Activated CD8-positive, alpha-beta T cell treated with anti-CD3 and anti-CD28 coated beads, Interleukin-2, amount 10 ng/mL, durations not matched to agents 7 days and 5 days (primary cell): Measurements from ENCODE around the gene PNISR. TPM values are rescaled to one million over a fixed set of nuclear protein-coding genes. Genes with fewer than 3 reads are reported as not detected.

Experiments used
- ATAC-seq: fragments of 150-1000 bp; cut with Tn5 transposase; one replicate; pipeline ENCODE4 v1.10.0; 2021; ENCODE audit warnings: moderate library complexity
- CTCF ChIA-PET: fragments of 350-600 bp; sonication (Branson Sonifier 250); formaldehyde crosslinking; loops from one replicate; lab custom pipeline; 2021; ENCODE audit warnings: antibody characterized with exemption; lab: Charles Lee
- POLR2A ChIA-PET: fragments of 350-600 bp; sonication (Branson Sonifier 250); formaldehyde crosslinking; loops from one replicate; lab custom pipeline; 2021; ENCODE audit warnings: antibody characterized with exemption; lab: Charles Lee
- DNase-seq: peaks from one replicate; pipeline ENCODE4 v3.0.0-alpha.2; 2020
- H3K27ac Mint-ChIP-seq: one replicate; pipeline ENCODE4 v1.8.0; 2021; ENCODE audit warnings: mild to moderate bottlenecking, mixed read lengths
- H3K27me3 Mint-ChIP-seq: one replicate; pipeline ENCODE4 v1.8.0; 2021; ENCODE audit warnings: low read depth, mixed read lengths
- H3K36me3 Mint-ChIP-seq: one replicate; pipeline ENCODE4 v1.8.0; 2021; ENCODE audit warnings: low read depth, mixed read lengths
- H3K4me1 Mint-ChIP-seq: one replicate; pipeline ENCODE4 v1.8.0; 2021; ENCODE audit warnings: low read depth, mixed read lengths
- H3K4me3 Mint-ChIP-seq: one replicate; pipeline ENCODE4 v1.8.0; 2021; ENCODE audit warnings: mild to moderate bottlenecking, mixed read lengths
- H3K9me3 Mint-ChIP-seq: one replicate; pipeline ENCODE4 v1.8.0; 2022; ENCODE audit warnings: mixed read lengths; ENCODE audit not compliant: insufficient read depth
- total RNA-seq, 2 experiments: library from RNA; stranded (reverse); gene quantifications; one replicate each; pipeline ENCODE4 v1.2.3, GENCODE V29; 2021

The PNISR gene
- total RNA-seq, 2 experiments from 2014 or later, result 100 to 104 TPM

- ChIA-PET CTCF (interaction anchor here (1.3 to 1.7 kb wide), 2 partner anchors 98 to 319 kb away, joined by 3 read pairs; no protein-coding TSS in a partner anchor), POLR2A (no interaction called here)
- no peaks in the 10 kb centered on the region for H3K9me3 Mint-ChIP-seq
- no peaks in the 10 kb centered on the region for H3K27me3 Mint-ChIP-seq
- H3K4me1 Mint-ChIP-seq, result peaks cover 36% of the 10 kb centered on the region
- ATAC-seq, result no peak
- peaks cover 26% of the 10 kb centered on the region for H3K36me3 Mint-ChIP-seq
- no peak overlapping the region for H3K4me3 Mint-ChIP-seq
- H3K27ac Mint-ChIP-seq, result no peak overlapping the region
- no peak for DNase-seq
Measured at GRCh38 chr6:99427988-99428387, 2.9 kb upstream of the PNISR start.

- Mint-ChIP-seq H3K4me3 (peak overlapping the region; percentile 89), H3K36me3 (peaks cover 35% of the 10 kb centered on the region), H3K27ac (peak overlapping the region; percentile 100), H3K4me1 (peaks cover 49% of the 10 kb centered on the region), H3K9me3 (no peaks in the 10 kb centered on the region), H3K27me3 (no peaks in the 10 kb centered on the region)
- DNase-seq, result no peak
- POLR2A ChIA-PET, result interaction anchor here (0.6 to 3.9 kb wide), 3 partner anchors 32 to 142 kb away, joined by 3 to 24 read pairs (median 3); partner anchors contain the start of genes CCNC, COQ3 and USP45
- ATAC-seq, result no peak
- CTCF ChIA-PET, result interaction anchor here (0.8 to 1.9 kb wide), 6 partner anchors 8 to 142 kb away, joined by 3 to 14 read pairs (median 6); partner anchors contain the start of gene CCNC
Measured at GRCh38 chr6:99426451-99426757, 1.3 kb upstream of the PNISR start.

- Mint-ChIP-seq H3K9me3 (no peaks in the 10 kb centered on the region), H3K36me3 (peaks cover 36% of the 10 kb centered on the region), H3K4me1 (peaks cover 55% of the 10 kb centered on the region), H3K27ac (peak overlapping the region; percentile 100), H3K4me3 (peak overlapping the region; percentile 89), H3K27me3 (no peaks in the 10 kb centered on the region)
- ChIA-PET CTCF (interaction anchor here (0.5 to 1.9 kb wide), 9 partner anchors 9 to 396 kb away, joined by 3 to 14 read pairs (median 5); partner anchors contain the start of gene CCNC), POLR2A (interaction anchor here (0.6 to 3.9 kb wide), 6 partner anchors 11 to 142 kb away, joined by 3 to 24 read pairs (median 3); partner anchors contain the start of genes CCNC, COQ3 and USP45)
- DNase-seq (peak; percentile 69), ATAC-seq (peak; percentile 62)
Measured at GRCh38 chr6:99425647-99426450, 741 bp upstream of the PNISR start.

- Mint-ChIP-seq H3K4me3 (peak overlapping the region; percentile 89), H3K9me3 (no peaks in the 10 kb centered on the region), H3K36me3 (peaks cover 37% of the 10 kb centered on the region), H3K27me3 (no peaks in the 10 kb centered on the region), H3K27ac (peak overlapping the region; percentile 68), H3K4me1 (peaks cover 57% of the 10 kb centered on the region)
- no peak for DNase-seq
- no peak for ATAC-seq
- CTCF ChIA-PET, result interaction anchor here (1.2 kb wide), 1 partner anchor 10 kb away, joined by 6 read pairs; no protein-coding TSS in a partner anchor
- POLR2A ChIA-PET, result interaction anchor here (0.6 to 3.9 kb wide), 7 partner anchors 9 to 126 kb away, joined by 3 to 24 read pairs (median 4); partner anchors contain the start of gene COQ3
Measured at GRCh38 chr6:99424022-99424421, 1.1 kb downstream of the PNISR start.

- H3K4me3 Mint-ChIP-seq, result no peak overlapping the region
- H3K9me3 Mint-ChIP-seq, result no peaks in the 10 kb centered on the region
- no peak for DNase-seq
- ChIA-PET CTCF (interaction anchor here (1.6 to 1.8 kb wide), 3 partner anchors 11 to 92 kb away, joined by 3 to 7 read pairs (median 4); no protein-coding TSS in a partner anchor), POLR2A (interaction anchor here (1.0 to 3.9 kb wide), 2 partner anchors 29 to 145 kb away, joined by 3 to 24 read pairs; partner anchors contain the start of genes CCNC and COQ3)
- peaks cover 59% of the 10 kb centered on the region for H3K4me1 Mint-ChIP-seq
- H3K27me3 Mint-ChIP-seq, result no peaks in the 10 kb centered on the region
- H3K27ac Mint-ChIP-seq, result peak overlapping the region; percentile 49
- peaks cover 38% of the 10 kb centered on the region for H3K36me3 Mint-ChIP-seq
- ATAC-seq, result no peak
Measured at GRCh38 chr6:99422912-99423311, 2.2 kb downstream of the PNISR start.

- Mint-ChIP-seq H3K9me3 (no peaks in the 10 kb centered on the region), H3K27me3 (no peaks in the 10 kb centered on the region), H3K4me3 (no peak overlapping the region), H3K36me3 (peaks cover 25% of the 10 kb centered on the region), H3K27ac (no peak overlapping the region), H3K4me1 (peaks cover 32% of the 10 kb centered on the region)
- ChIA-PET CTCF (interaction anchor here (1.3 to 2.7 kb wide), 3 partner anchors 14 to 87 kb away, joined by 4 to 8 read pairs (median 6); no protein-coding TSS in a partner anchor), POLR2A (interaction anchor here (0.6 kb wide), 1 partner anchor 223 kb away, joined by 3 read pairs; no protein-coding TSS in a partner anchor)
- no peak for DNase-seq
- ATAC-seq, result peak; percentile 44
Measured at GRCh38 chr6:99416892-99417767, 8.0 kb downstream of the PNISR start.

GRCh38 chr6:99416226-99416625, 8.9 kb downstream of the PNISR start:
- Mint-ChIP-seq H3K36me3 (peaks cover 24% of the 10 kb centered on the region), H3K4me1 (peaks cover 23% of the 10 kb centered on the region), H3K27me3 (no peaks in the 10 kb centered on the region), H3K4me3 (no peak overlapping the region), H3K9me3 (no peaks in the 10 kb centered on the region), H3K27ac (no peak overlapping the region)
- ATAC-seq (no peak), DNase-seq (no peak)
- POLR2A ChIA-PET, result no interaction called here
- CTCF ChIA-PET, result interaction anchor here (1.9 to 2.7 kb wide), 2 partner anchors 21 to 86 kb away, joined by 6 to 8 read pairs; no protein-coding TSS in a partner anchor

GRCh38 chr6:99415446-99415845, 9.7 kb downstream of the PNISR start:
- Mint-ChIP-seq H3K4me3 (no peak overlapping the region), H3K27ac (no peak overlapping the region), H3K9me3 (no peaks in the 10 kb centered on the region), H3K27me3 (no peaks in the 10 kb centered on the region), H3K36me3 (peaks cover 25% of the 10 kb centered on the region), H3K4me1 (peaks cover 19% of the 10 kb centered on the region)
- ATAC-seq, result no peak
- no peak for DNase-seq
- ChIA-PET CTCF (interaction anchor here (2.7 kb wide), 1 partner anchor 9 kb away, joined by 6 read pairs; the partner anchor contains the start of gene PNISR), POLR2A (interaction anchor here (1.4 to 2.4 kb wide), 2 partner anchors 9 to 10 kb away, joined by 3 to 12 read pairs; no protein-coding TSS in a partner anchor)

- CTCF ChIA-PET, result interaction anchor here (0.7 kb wide), 1 partner anchor 16 kb away, joined by 3 read pairs; no protein-coding TSS in a partner anchor
- POLR2A ChIA-PET, result no interaction called here
- no peak for DNase-seq
- ATAC-seq, result no peak
- peaks cover 38% of the 10 kb centered on the region for H3K36me3 Mint-ChIP-seq
- no peaks in the 10 kb centered on the region for H3K9me3 Mint-ChIP-seq
- H3K27ac Mint-ChIP-seq, result no peak overlapping the region
- H3K4me1 Mint-ChIP-seq, result peaks cover 7% of the 10 kb centered on the region
- no peak overlapping the region for H3K4me3 Mint-ChIP-seq
- H3K27me3 Mint-ChIP-seq, result no peaks in the 10 kb centered on the region
Measured at GRCh38 chr6:99412065-99412464, 13.0 kb downstream of the PNISR start.

GRCh38 chr6:99409672-99410071, 15.4 kb downstream of the PNISR start:
- H3K27ac Mint-ChIP-seq, result no peak overlapping the region
- peaks cover 3% of the 10 kb centered on the region for H3K4me1 Mint-ChIP-seq
- ATAC-seq (no peak), DNase-seq (no peak)
- no peaks in the 10 kb centered on the region for H3K27me3 Mint-ChIP-seq
- H3K4me3 Mint-ChIP-seq, result no peak overlapping the region
- no peaks in the 10 kb centered on the region for H3K9me3 Mint-ChIP-seq
- ChIA-PET POLR2A (no interaction called here), CTCF (interaction anchor here (0.8 to 1.1 kb wide), 2 partner anchors 16 to 25 kb away, joined by 3 read pairs; no protein-coding TSS in a partner anchor)
- H3K36me3 Mint-ChIP-seq, result peaks cover 51% of the 10 kb centered on the region

- no peaks in the 10 kb centered on the region for H3K9me3 Mint-ChIP-seq
- H3K36me3 Mint-ChIP-seq, result peaks cover 58% of the 10 kb centered on the region
- H3K4me1 Mint-ChIP-seq, result no peaks in the 10 kb centered on the region
- ChIA-PET POLR2A (no interaction called here), CTCF (no interaction called here)
- no peaks in the 10 kb centered on the region for H3K27me3 Mint-ChIP-seq
- DNase-seq (no peak), ATAC-seq (no peak)
- no peak overlapping the region for H3K27ac Mint-ChIP-seq
- H3K4me3 Mint-ChIP-seq, result no peak overlapping the region
Measured at GRCh38 chr6:99407076-99407475, 18.0 kb downstream of the PNISR start.
